MCF 10A (cell line): Measurements from ENCODE around the gene MRPS30. TPM values are rescaled to one million over a fixed set of nuclear protein-coding genes. Genes with fewer than 3 reads are reported as not detected.
"Not testable (repeated sequence)": the region's sequence is repeated elsewhere in the genome, so short reads cannot be mapped to it uniquely, and the experiment has no call there.

Source experiments
- BruUV-seq: library from RNA; stranded (reverse); fragments of 400-500 nt; replicated peaks from 2 replicates; lab custom pipeline; 2021; lab: Mats Ljungman, UMichigan
- CTCF ChIA-PET: fragments of 300-600 bp; sonication (Branson Sonifier 250); formaldehyde crosslinking; extraction: SDS; loops from one replicate; lab custom pipeline; 2021; ENCODE audit warnings: antibody characterized with exemption, inconsistent platforms; lab: Yijun Ruan, JAX
- POLR2A ChIA-PET: fragments of 300-600, 350-650 bp; sonication (Branson Sonifier 250); formaldehyde crosslinking; extraction: SDS; loops from one replicate; lab custom pipeline; 2020; ENCODE audit warnings: antibody characterized with exemption, inconsistent platforms; lab: Yijun Ruan, JAX
- DNase-seq: peaks from one replicate; pipeline ENCODE4 v3.0.0-alpha.2; 2018; ENCODE audit not compliant: unreplicated experiment
- H3K27ac Mint-ChIP-seq: one replicate; pipeline ENCODE4 v1.8.0; 2022; ENCODE audit warnings: mild to moderate bottlenecking, low read depth, mixed read lengths; ENCODE audit not compliant: unreplicated experiment
- H3K27me3 Mint-ChIP-seq: one replicate; pipeline ENCODE4 v1.8.0; 2022; ENCODE audit warnings: mixed read lengths; ENCODE audit not compliant: insufficient read depth, unreplicated experiment
- H3K36me3 Mint-ChIP-seq: one replicate; pipeline ENCODE4 v1.8.0; 2022; ENCODE audit warnings: mild to moderate bottlenecking, moderate library complexity, mixed read lengths; ENCODE audit not compliant: insufficient read depth, unreplicated experiment
- H3K4me1 Mint-ChIP-seq: one replicate; pipeline ENCODE4 v1.8.0; 2022; ENCODE audit warnings: mixed read lengths; ENCODE audit not compliant: insufficient read depth, unreplicated experiment
- H3K4me3 Mint-ChIP-seq: one replicate; pipeline ENCODE4 v1.8.0; 2022; ENCODE audit warnings: mild to moderate bottlenecking, moderate library complexity, mixed read lengths; ENCODE audit not compliant: unreplicated experiment
- H3K9me3 Mint-ChIP-seq: one replicate; pipeline ENCODE4 v1.8.0; 2022; ENCODE audit warnings: mixed read lengths; ENCODE audit not compliant: unreplicated experiment
- CTCF ChIP-seq: fragments of 200-600 bp; IDR thresholded peaks from one replicate; pipeline ENCODE4 v1.8.0; 2022; ENCODE audit warnings: antibody characterized with exemption, mild to moderate bottlenecking; ENCODE audit not compliant: unreplicated experiment
- intact Hi-C: fragments of 100-400 bp; cut with micrococcal nuclease; formaldehyde crosslinking; loops from 2 replicates; pipeline ENCODE4 v1.14.1; 2022
- total RNA-seq: library from RNA; stranded (reverse); gene quantifications from 2 replicates; pipeline ENCODE4 v1.2.3, GENCODE V29; 2022

Gene MRPS30
- total RNA-seq, 1 experiment from 2014 or later, result 63.2 TPM

GRCh38 chr5:44814761-44815160 is 6.0 kb downstream of the MRPS30 start:
- TF ChIP-seq CTCF, result no peak
- Mint-ChIP-seq H3K9me3 (no peaks in the 10 kb centered on the region), H3K36me3 (peaks cover 80% of the 10 kb centered on the region), H3K4me3 (no peak overlapping the region), H3K27me3 (no peaks in the 10 kb centered on the region), H3K27ac (no peak overlapping the region), H3K4me1 (peaks cover 30% of the 10 kb centered on the region)
- intact Hi-C loops, result no loop called here
- BruUV-seq, result no TSS peak
- POLR2A ChIA-PET, result no interaction called here
- CTCF ChIA-PET, result interaction anchor here (0.9 kb wide), 1 partner anchor 8 kb away, joined by 3 read pairs; no protein-coding TSS in a partner anchor
- DNase-seq, result no peak

- no peak overlapping the region for H3K27ac Mint-ChIP-seq
- H3K36me3 Mint-ChIP-seq, result peaks cover 41% of the 10 kb centered on the region
- no peak for TF ChIP-seq CTCF
- intact Hi-C loops, result no loop called here
- peaks cover 6% of the 10 kb centered on the region for H3K4me1 Mint-ChIP-seq
- H3K4me3 Mint-ChIP-seq, result no peak overlapping the region
- BruUV-seq, result no TSS peak
- ChIA-PET POLR2A (interaction anchor here (1.8 kb wide), 1 partner anchor 12 kb away, joined by 6 read pairs; the partner anchor contains the start of gene MRPS30), CTCF (no interaction called here)
- H3K9me3 Mint-ChIP-seq, result no peaks in the 10 kb centered on the region
- H3K27me3 Mint-ChIP-seq, result no peaks in the 10 kb centered on the region
- DNase-seq, result no peak
These were observed 12.4 kb downstream of the MRPS30 start for GRCh38 chr5:44821164-44821563.

GRCh38 chr5:44824662-44825061 is 15.9 kb downstream of the MRPS30 start:
- H3K27ac Mint-ChIP-seq, H3K4me1 Mint-ChIP-seq, CTCF ChIA-PET, BruUV-seq, H3K27me3 Mint-ChIP-seq, H3K4me3 Mint-ChIP-seq, DNase-seq, intact Hi-C loops, H3K9me3 Mint-ChIP-seq, POLR2A ChIA-PET: not testable (repeated sequence)
- peaks cover 27% of the 10 kb centered on the region for H3K36me3 Mint-ChIP-seq

- no TSS peak for BruUV-seq
These were observed 18.9 kb downstream of the MRPS30 start for GRCh38 chr5:44827681-44828080.

More at GRCh38 chr5:44827681-44828080, 18.9 kb downstream of the MRPS30 start:
- TF ChIP-seq CTCF, result no peak
- H3K4me3 Mint-ChIP-seq, result no peak overlapping the region
- no peak for DNase-seq
- no peak overlapping the region for H3K27ac Mint-ChIP-seq
- H3K36me3 Mint-ChIP-seq, result peaks cover 18% of the 10 kb centered on the region
- no peaks in the 10 kb centered on the region for H3K27me3 Mint-ChIP-seq
- ChIA-PET POLR2A (interaction anchor here (0.6 to 1.2 kb wide), 2 partner anchors 15 to 19 kb away, joined by 3 read pairs; partner anchors contain the start of gene MRPS30), CTCF (interaction anchor here (1.0 kb wide), 1 partner anchor 34 kb away, joined by 3 read pairs; no protein-coding TSS in a partner anchor)
- peaks cover 5% of the 10 kb centered on the region for H3K9me3 Mint-ChIP-seq
- no peaks in the 10 kb centered on the region for H3K4me1 Mint-ChIP-seq
- intact Hi-C loops, result no loop called here
